GM12872 (cell line): ENCODE results near the gene CMKLR1.

ENCODE experiments used
- TF ChIP-seq, protein P1 (sequence below): IDR thresholded peaks from 3 replicates; pipeline ENCODE4 v1.5.1; 2011; ENCODE audit warnings: low read depth, mild to moderate bottlenecking, low read length, moderate library complexity; ENCODE audit not compliant: insufficient read depth

CMKLR1 gene

DNA sequence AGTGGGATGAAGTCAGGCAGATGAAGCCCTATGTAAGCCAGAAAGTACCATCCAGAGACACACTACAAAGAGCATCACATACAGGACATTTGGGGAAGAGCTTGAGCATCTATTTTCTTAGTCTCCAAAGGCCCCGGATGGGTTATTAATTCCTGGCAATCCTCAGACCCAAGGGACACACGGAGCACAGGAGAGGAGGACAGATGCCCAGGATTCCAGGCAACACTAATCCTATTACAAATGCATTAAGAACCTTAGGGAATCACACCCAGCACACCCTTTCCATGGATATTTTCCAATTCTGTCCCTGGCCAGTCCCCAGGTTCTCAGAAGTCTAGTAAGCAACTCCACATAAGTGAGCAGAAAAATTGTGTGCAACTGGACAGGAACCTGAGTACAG is 65.9 kb downstream of the CMKLR1 start:
- TF ChIP-seq, protein P1, sequence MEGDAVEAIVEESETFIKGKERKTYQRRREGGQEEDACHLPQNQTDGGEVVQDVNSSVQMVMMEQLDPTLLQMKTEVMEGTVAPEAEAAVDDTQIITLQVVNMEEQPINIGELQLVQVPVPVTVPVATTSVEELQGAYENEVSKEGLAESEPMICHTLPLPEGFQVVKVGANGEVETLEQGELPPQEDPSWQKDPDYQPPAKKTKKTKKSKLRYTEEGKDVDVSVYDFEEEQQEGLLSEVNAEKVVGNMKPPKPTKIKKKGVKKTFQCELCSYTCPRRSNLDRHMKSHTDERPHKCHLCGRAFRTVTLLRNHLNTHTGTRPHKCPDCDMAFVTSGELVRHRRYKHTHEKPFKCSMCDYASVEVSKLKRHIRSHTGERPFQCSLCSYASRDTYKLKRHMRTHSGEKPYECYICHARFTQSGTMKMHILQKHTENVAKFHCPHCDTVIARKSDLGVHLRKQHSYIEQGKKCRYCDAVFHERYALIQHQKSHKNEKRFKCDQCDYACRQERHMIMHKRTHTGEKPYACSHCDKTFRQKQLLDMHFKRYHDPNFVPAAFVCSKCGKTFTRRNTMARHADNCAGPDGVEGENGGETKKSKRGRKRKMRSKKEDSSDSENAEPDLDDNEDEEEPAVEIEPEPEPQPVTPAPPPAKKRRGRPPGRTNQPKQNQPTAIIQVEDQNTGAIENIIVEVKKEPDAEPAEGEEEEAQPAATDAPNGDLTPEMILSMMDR, result no peak

DNA sequence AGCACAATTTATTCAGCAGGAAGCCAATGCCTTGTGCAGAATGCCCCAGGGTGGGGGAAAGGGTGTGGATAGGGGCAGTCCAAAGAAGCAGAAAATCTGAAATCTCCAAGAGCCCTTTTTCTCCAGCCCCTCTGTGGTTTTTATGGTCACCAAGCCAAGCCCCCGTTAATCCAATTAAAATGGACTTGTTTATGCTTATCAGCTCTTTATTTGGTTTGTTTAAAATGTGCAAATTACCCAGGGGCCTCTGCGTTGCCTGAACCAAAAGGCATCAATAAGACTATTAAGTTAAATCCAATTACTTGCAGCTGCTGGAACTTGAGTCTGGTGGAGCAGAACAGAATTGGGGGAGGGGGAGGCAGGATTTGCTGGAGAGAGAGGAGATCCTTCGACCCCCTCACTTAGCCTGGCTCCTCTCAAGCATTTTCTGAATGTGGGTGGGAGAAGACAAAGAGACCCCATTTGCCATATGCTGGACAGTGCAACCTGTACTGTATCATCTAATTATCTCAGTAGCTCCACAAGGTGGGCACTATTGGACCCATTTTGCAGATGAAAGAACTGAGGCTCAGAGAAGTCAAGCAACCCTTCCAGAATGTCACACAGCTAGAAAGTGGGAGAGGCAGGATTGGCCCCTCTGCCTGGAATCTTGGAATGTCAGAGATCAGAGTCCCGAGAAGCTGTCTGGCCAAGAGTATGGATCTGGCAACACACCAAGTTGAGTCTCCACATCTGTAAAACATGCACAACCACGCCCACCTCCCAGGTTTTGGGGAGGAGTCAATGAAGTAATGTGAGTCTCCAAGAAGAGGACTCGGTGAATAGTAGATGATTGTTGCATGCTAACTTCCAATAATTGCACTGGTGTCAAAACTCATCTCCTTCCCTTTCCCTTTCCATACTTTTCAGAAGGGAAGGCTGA is 66.9 kb downstream of the CMKLR1 start:
- TF ChIP-seq, protein P1, result no peak

DNA sequence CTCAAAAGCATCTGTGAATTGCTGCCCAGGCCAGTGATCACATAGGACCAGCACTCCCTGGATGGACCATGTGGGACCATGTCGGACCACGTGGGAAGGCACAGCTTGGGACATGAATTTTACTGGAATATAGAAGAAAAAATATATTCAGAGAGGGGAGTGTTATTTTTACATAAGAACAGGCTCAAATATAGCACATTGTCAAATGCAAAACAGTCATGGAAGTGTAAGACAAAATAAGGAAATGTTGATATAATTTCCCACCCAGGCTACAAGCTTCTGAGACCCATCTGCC is 68.3 kb downstream of the CMKLR1 start:
- TF ChIP-seq, protein P1, result no peak

- TF ChIP-seq, protein P1, result no peak
Measured at GRCh38 chr12:108270035-108270848, 68.9 kb downstream of the CMKLR1 start.

DNA sequence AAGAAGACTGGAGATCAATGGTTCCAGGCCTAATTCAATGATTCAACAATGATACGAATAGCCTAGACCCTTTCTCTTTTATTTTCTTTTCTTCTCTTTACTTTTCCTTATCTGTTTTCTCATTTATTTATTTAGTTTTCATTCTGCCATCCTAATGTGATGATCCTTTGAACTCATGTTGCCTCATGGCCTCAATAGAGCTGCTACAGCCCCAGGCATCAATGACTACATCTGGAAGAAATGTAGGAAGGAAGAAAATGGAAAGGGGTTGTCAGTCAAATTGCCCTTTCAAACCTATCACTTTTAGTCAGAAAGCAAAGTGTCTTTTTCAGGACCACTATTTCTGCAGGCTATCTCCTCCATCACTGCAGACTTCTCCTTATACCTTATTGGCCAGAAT is 69.9 kb downstream of the CMKLR1 start:
- TF ChIP-seq, protein P1, result no peak

DNA sequence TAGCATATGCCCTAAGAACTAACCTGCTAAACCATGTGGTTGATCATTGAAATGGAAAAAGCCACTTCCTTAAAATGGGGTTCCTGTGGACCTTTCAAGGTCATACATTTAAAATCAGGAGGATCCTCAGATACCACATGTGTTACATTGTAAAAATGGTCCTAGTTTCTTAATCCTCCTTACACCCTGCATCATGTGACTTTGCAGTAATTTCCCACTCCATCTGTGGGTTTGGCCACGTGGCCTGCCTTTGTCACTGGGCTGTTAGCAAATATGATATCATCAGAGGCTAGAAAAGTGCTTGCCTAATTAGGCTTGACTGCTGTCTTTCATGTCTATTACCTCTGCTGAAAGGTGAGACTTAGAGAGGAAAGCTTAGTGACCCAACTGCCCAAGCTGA is 70.7 kb downstream of the CMKLR1 start:
- TF ChIP-seq, protein P1, result no peak

- TF ChIP-seq, protein P1, result no peak
Measured at GRCh38 chr12:108267450-108267849, 71.7 kb downstream of the CMKLR1 start.
